ENCODE measurements around the gene PPP4R4.

DNA sequence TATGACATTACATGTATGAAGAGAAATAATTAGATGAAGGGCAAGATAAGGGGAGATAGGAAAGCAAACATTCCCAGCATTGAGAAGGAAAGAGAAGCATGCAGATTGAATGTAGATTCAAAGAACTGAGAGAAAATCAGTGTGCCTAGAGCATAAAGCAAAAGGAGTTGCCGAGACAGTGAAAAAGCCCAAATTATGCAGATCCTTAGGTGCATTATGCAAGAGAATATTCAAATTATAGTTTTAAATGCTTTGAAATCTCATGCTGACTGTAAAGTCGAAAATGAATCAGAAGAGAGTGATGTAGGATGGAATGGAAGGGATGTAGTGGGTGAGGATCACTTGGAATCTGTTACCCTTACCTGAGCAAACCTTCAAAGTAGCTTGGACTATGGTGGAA, 49.9 kb downstream of the PPP4R4 start:
- TF ChIP-seq POLR2A (IDR thresholded peaks at IDR 0.05; ENCODE audit: low read length) (no peak), GATA1 (IDR thresholded peaks at IDR 0.05; ENCODE audit: low read depth, low read length) (no peak)

Data from erythroblast (primary cell).